NCI-H2171 (cell line): Measurements from ENCODE around the gene PCNA.

Experiments
- DNase-seq: peaks from one replicate; lab custom pipeline; 2025; lab: John Stamatoyannopoulos, UW

The PCNA gene

DNA sequence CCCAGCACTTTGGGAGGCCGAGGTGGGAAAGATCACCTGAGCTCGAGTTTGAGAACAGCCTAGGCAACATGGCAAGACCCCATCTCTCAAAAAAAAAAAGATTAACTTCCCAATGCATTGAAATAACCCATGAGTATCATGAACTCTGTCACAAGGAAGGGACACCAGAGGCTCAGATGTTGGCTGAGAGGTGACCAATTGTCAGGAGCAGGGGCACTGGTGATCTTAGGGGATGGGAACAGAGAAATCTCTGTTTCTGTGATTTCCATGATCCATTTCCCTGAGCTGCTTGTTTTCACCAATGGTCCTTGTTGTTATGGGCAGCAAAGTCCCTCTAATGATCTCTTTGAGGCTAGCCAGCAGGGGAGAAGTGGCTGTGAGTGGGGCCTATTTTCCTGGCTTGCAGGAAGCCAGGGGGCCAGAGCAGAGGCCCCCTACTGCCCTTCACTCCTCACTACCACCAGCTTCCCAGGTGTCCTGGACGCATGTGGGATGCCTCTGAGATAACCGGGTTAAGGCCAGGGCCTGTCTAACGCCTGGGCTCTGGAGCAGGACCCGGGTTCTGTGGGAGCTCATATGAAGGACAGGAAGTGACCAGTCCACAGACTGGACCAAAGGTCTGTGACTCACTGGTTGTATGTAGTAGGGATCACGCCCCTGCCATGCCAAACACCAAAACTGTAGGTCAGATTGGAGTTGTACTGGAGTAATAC lies 54.4 kb downstream of the PCNA start:
- DNase-seq: no peak
